Amniotic epithelial cell (primary cell): ENCODE measurements around the gene NME9.
A peak's percentile ranks its signal among the peaks of the same experiment; 100 is the strongest.

Experiments
- DNase-seq: peaks from one replicate; pipeline ENCODE4 v3.0.0-alpha.2; 2010; ENCODE audit warnings: low read depth

Gene NME9

GRCh38 chr3:138281561-138281960 lies 48.1 kb downstream of the NME9 start:
- DNase-seq: no peak

GRCh38 chr3:138271189-138271794 lies 58.4 kb downstream of the NME9 start:
- DNase-seq: no peak

- DNase-seq: no peak
These were observed 59.4 kb downstream of the NME9 start for GRCh38 chr3:138270245-138270644.

GRCh38 chr3:138267083-138267482 lies 62.6 kb downstream of the NME9 start:
- no peak for DNase-seq

GRCh38 chr3:138265745-138266144 lies 63.9 kb downstream of the NME9 start:
- DNase-seq: peak; percentile 55

GRCh38 chr3:138263104-138263503 lies 66.5 kb downstream of the NME9 start:
- no peak for DNase-seq

- peak; percentile 49 for DNase-seq
These were observed 69.0 kb downstream of the NME9 start for GRCh38 chr3:138260611-138261010.

GRCh38 chr3:138259126-138259525 lies 70.5 kb downstream of the NME9 start:
- DNase-seq: no peak

GRCh38 chr3:138257986-138258385 lies 71.7 kb downstream of the NME9 start:
- no peak for DNase-seq

GRCh38 chr3:138256022-138256421 lies 73.6 kb downstream of the NME9 start:
- no peak for DNase-seq

GRCh38 chr3:138254216-138254615 lies 75.4 kb downstream of the NME9 start:
- DNase-seq: no peak

- peak; percentile 17 for DNase-seq
These were observed 76.0 kb downstream of the NME9 start for GRCh38 chr3:138253609-138254008.
